Glomerular visceral epithelial cell (primary cell): ENCODE measurements around the gene GPR157.
"Not testable (repeated sequence)": the region's sequence is repeated elsewhere in the genome, so short reads cannot be mapped to it uniquely, and the experiment has no call there.

ENCODE experiments used
- DNase-seq: peaks from one replicate; pipeline ENCODE4 v3.0.0-alpha.2; 2016; ENCODE audit errors: extremely low spot score

GPR157 gene

DNA sequence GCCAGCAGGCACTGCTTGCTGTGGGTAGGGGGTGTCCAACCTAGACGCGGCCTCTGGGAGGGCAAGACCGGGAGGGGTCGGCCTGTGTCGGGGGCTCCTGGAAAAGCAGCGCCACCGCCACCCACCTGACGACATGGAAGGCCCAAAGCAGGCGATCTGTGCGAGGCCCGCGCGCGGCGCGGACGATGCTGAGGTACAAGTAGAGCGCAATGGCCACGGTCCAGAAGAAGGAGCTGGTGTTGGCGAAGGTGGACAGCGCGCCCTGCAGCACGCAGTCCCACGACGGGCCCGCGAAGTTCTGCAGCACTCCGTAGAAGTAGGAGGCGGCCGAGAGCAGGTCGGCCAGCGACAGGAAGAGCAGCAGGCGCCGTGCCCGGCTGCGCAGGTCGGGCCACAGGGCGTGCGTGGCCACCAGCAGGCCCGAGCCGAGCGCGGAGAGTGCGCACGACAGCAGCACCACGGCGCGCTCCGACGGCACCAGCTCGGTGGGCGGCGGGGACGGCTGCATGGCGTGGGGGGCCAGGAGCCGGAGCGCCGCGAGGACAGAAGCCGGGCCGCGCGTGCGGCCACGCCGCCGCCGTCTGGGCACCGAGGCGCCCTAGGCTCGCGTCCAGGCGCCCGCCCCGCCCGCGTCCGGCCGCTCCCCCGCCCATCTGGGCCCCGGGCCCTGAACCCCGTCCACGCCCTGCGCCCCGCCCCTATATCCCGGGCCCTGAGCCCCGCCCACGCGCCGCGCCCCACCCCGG, at the start of gene GPR157:
TSS of gene GPR157 (minus strand) at position 583 of the 746 bp plus-strand sequence. CDS start at position 508, 75 bp downstream.
- peak; percentile 88 for DNase-seq

- DNase-seq: no peak
These were observed 45.9 kb upstream of the GPR157 start for GRCh38 chr1:9174762-9175161.

GRCh38 chr1:9174243-9174642, 45.3 kb upstream of the GPR157 start:
- DNase-seq: no peak

DNA sequence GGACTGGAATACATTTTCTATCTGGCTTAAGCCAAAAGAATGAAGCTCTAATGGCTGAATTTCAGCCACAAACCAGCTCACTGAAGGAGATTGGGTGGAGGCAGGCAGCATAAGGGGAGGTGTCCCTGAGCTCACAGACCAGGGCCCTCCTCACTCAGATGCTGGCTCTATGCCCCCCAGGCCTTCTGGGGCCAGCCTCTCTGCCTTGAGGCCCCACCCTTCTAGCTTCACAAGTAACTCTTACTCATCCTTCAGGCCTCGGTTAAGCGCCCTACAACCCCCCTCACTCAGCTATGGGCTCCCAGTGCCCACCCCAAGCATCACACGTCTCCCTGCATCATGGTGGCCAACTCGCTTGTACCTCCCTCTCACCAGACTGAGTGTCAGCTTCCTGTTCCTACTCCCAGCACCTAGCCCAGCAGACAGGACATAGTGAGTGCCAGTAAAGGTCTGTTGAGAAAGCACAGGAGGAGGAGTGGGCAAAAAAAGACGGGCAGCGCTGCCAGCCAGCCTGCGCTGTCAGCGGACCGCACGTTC, 40.8 kb upstream of the GPR157 start:
- no peak for DNase-seq

DNA sequence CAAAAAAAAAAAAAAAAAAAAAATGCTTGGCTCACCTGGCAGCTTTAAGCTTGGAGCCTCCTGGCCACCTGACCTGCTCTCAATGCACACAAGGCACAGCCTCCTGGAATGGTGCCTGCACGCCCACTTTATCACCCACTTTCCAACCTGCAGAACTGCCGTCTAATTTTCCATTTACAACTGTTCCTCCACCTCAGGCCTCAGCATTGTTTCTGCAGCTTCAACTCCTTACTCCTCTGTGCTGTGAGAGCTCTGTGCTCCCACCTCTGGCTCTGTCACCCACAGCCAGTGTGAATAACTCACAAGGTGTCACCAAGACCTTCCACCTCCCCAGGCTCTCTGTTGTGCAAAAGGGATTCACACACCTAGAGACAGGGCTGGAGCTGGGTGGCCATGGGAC, 38.7 kb upstream of the GPR157 start:
- no peak for DNase-seq

DNA sequence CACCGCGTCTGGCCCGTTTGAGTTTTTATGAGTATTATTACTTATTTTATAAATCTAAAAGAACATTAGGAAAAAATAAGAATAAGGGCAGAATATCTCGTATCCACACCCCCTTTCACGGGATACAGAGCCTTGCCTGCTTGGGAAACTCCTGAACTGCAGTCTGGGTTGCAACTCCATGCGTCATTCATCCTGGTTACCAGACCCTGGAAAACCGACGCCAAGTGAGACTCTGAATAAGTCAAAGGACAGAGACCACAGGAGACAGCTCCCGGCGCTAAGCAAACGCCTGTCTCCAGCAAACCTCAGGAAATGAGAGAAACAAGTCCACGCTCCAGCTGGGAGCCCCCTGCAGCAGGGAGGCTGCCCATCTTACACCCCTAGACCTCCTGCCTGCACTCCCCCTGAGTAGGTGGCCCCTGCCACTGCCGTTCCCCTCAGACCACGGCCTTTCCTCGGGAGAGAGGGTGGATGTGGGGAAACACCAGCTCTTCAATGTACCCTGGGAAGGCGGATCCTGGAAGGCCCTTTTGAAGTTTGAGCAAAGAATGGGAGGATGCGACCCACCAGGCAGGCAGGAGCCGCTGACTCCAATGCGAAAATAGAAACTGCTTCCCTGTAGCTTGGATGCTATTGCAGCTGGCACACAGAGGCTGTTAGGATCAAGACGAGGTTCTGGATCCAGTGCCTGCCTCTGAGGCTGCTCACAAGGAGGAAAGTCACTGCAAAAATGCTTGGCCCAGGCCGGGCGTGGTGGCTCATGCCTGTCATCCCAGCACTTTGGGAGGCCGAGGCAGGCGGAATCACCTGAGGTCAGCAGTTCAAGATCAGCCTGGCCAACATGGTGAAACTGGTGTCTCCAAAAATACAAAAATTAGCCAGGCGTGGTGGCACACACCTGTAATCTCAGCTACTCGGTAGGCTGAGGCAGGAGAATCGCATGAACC, 37.7 kb upstream of the GPR157 start:
- peak; percentile 87 for DNase-seq

DNA sequence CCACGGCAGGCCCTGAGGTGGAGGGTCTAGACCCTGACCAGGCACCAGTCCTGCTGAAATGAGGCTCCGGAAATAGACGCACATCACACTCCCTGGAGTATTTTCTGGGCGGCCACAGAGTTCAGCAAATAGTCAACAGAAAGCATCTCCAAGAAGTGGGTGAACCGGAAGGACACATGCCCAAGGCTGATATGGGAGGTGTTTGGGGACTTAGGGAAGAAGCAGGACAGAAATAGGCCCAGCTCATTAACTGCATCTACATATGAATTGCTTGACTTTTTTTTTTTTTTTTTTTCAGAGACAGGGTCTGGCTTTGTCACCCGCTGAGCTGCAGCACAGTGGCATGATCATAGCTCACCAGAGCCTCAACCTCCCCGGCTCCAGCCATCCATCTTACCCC, 36.5 kb upstream of the GPR157 start:
- DNase-seq: no peak

- DNase-seq: no peak
These were observed 36.0 kb upstream of the GPR157 start for GRCh38 chr1:9164919-9165318.

- no peak for DNase-seq
These were observed 35.6 kb upstream of the GPR157 start for GRCh38 chr1:9164532-9164900.

DNA sequence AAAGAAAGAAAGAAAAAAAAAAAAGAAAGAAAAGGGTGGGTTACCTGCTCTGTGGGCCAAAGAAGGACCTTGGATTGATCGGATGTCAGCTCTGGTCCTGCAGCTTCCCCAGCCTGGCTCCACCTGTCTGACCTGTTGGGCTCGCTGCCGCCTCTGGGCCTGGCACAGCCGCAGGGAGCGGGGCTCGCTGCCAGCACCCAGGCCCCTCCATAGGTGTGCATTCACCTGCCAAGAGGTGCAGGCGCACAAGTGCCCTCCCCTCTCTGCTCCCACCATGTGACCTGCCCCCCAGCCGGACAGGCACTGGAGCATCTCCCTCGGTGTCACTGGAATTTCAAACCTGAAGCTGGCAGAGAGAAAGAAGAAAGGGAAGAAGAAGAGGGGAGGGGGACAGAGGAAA, 33.1 kb upstream of the GPR157 start:
- DNase-seq: no peak

- no peak for DNase-seq
These were observed 32.4 kb upstream of the GPR157 start for GRCh38 chr1:9161342-9161741.

- no peak for DNase-seq
These were observed 31.3 kb upstream of the GPR157 start for GRCh38 chr1:9160079-9160717.

DNA sequence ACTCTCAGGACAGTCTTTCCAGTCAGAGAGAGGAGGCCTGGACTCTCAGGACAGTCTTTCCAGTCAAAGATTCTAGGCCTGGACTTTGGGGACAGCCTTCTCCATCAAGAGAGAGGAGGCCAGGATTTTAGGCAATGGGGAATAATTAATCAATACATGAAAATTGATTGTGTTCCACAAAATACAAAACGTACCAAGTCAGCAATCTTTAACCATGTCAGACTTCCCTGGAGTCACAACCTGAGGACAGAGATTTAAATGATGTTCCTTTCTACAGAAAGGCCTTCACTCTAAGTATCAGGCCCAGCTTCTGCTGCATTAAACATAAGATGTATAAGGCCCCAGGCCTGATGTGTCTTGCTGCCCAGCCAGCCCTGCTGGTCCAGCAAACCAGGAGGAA, 27.0 kb upstream of the GPR157 start:
- no peak for DNase-seq

- DNase-seq: not testable (repeated sequence)
These were observed 26.5 kb upstream of the GPR157 start for GRCh38 chr1:9155405-9155804.

GRCh38 chr1:9153152-9153551, 24.2 kb upstream of the GPR157 start:
- DNase-seq: no peak

DNA sequence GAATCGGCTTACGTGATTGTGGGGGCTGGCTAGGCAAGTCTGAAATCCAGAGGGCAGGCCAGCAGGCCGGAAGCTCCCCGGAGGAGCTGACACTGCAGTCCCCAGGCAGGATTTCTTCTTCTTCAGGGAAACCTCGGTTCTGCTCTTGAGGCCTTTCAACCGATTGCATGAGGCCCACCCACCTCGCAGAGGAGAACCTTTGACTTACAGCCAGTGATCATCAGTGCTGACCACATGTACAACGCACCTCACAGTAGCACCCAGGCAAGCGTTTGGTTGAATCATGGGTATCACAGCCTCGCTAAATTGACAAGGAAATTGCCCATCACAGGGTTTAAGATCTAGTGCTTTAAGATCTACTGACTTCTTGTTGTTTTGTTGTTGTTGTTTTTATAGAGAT, 23.6 kb upstream of the GPR157 start:
- no peak for DNase-seq

GRCh38 chr1:9151328-9151860, 22.5 kb upstream of the GPR157 start:
- DNase-seq: no peak

GRCh38 chr1:9150582-9151327, 21.9 kb upstream of the GPR157 start:
- DNase-seq: no peak

- no peak for DNase-seq
These were observed 21.1 kb upstream of the GPR157 start for GRCh38 chr1:9149837-9150581.

- DNase-seq: no peak
These were observed 20.2 kb upstream of the GPR157 start for GRCh38 chr1:9149151-9149550.
